GM19328 (cell line): Measurements from ENCODE around the gene EXOC6.

Experiments used
- ATAC-seq: cut with Tn5 transposase; IDR thresholded peaks from one replicate; pipeline ENCODE4 v1.9.1; 2021; ENCODE audit warnings: mild to moderate bottlenecking, moderate library complexity; ENCODE audit not compliant: unreplicated experiment

The EXOC6 gene

DNA sequence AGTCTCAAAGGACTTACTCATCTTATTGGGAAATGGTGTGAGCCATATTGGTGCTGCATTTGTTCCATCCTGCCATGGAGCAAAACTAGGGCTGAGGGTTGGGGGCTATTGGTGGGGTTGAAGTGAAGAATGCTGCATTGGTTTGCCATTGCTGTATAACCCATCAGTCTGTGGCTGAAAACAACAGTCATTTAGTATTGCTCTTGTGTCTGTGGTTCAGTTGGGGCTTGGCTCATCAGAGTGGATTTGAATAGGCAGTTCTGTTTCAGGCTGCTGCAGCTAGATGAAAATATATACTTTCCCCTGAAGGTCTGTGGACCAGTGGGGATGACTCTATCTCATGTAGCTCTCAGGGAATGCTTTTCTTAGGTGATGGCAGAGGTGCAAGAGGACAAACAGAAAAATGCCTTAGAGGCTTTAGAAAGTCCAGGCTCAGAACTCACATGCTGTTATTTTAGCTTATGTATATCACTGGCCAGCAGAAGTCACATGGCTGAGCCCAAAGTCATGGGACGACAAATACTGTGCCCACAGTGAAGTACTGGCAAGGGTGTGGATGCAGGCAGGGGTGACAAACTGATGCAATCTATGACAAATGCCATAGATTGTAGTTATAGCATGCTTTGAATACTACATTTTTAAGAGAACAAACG is 15.2 kb upstream of the EXOC6 start:
- ATAC-seq = no peak

DNA sequence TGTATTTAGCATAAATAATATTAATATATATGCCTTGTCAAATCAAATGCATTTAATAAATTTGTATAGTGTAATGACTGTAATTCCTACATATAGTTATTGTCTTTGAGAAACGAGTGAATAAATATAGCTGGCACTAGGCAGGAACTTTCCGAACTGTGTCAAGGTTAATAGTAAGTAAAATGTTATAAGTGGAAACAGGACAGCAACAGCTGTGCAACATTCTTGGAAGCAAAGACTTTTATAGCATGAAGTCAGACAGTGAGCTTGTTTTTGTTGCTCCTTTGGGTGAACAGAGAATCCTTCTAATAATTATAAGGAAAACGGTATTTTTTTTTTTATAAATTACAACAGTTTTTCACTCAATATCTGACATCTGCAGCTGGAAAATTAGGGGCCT is 14.0 kb upstream of the EXOC6 start:
- ATAC-seq = no peak

DNA sequence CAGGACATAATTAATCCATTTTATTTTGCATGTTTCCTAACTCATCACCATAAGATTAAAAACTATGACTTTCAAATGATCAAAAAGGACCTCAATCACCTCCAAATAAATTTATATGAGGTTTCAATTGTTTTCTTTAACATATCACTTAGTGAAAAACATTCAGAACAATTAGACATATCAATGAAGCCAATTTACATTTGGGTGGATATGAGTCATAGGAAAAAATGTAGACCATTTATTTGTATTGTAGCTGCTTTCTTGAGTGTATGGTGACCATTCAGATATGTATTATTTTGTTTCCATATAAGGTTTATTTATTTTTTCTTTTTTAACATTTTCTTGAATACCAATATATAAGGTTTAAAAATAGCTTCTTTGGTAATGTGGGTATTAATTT is 13.3 kb upstream of the EXOC6 start:
- ATAC-seq = no peak

DNA sequence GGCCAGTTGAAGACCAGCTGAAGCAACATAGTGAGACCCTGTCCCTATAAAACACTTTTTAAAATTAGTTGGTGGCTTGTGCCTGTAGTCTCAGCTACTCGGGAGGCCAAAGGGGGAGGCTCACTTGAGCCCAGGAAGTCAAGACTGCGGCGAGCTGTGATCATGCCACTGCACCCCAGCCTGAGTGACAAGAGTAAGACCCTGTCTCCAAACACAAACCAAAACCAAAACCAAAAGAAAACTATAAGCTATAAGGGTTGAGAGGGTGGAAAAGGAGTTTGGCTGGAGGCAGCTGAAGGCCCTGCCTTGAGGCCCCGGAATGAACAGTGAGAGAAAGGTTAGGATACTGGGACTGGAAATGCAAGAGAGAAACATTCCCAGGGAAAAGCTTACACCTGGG is 10.9 kb upstream of the EXOC6 start:
- ATAC-seq = no peak

DNA sequence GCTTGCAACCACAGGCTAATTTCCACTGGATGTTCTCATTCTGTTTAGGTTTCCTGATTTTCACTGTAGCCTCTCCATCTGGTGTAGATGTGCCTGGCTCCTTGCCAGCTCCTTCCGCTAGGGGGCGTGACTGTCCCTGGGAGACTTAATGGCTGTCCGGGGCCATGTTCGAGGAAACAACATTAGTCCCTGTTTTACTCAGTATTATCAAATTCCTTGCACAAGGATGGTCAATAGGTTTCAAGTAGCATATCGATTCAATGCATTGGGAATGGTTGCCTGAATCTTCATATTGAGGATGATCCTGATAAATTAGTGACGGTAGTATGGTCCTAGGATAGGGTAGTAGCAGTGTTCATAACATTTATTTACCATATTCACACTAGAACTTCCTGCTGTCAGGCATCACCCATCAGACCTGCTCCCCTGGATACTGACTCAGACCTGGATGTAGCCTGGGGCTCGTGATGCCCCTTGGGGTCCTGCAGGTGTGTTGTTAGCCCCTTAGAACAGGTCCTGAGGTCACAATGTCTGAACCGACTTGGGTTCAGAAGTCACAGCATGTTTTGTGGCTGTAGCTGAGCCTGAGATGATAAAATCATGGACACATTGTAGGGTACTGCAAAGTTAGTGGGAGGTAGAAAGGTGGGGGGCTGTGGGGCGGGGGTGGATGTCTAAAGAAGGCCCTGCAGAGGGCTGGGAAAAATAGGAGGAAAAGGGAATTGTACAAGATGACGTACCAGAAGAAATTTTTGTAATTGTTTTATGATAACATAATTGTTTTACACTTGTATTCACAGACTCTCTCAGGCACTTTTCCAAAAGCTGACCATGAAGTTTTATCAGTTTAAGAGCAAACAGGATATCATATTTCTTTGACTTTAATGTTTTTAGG is 8.9 kb upstream of the EXOC6 start:
- no peak for ATAC-seq

DNA sequence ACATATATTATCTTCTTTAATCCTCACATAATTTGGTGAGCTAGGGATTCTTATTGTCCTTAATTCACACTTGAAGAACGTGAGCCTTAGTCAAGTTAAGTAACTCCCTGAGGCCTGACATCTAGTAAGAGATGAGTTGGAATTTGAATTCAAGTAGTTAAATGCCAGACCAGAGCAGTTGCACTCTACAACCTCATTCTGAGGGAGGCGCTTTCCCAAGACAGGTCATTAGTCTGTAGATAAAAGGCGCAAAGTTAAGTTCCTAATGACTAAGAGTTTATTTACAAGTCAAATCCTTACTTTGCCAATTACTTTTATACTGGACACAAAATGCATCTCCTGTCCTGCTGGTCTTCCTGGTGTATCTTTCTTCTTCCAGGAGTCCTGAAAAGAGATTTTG is 3.6 kb upstream of the EXOC6 start:
- no peak for ATAC-seq

DNA sequence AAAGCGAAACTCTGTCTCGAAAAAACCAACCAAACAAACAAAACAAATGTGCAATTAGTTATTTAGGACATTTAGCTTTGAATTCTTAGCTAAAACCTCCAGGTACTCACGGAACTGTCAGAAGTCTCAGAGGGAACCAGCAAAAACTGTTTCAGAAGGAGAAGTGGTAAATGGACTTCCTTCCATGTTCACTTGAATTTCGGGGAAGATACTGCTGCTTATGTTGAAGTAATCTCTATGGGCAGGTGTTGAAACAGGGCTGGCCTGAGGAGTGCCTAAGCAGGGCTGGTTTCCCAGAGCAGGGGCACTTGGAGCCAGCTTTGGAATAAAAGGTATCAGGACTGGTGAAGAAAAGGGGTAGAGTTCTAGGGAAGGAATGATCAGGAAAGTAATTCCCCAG is 2.4 kb upstream of the EXOC6 start:
- ATAC-seq = no peak

DNA sequence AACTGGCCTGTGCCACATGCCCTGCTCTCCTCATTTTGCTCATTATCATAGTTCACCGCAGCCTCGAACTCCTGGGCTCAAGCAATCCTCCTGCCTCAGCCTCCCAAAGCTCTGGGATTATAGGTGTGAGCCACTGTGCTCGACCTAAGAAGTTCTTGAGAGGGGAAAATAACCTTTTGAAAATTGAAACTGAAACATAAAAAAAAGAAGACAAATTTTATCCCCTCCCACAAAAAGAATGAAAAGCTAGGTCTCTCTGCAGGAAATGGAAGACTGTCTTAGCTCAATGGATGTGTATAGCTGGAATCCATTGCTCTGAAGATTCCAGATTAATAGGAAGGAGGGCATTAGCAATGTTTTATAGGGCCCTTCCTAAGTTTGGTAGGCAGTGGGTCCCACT is 2.0 kb upstream of the EXOC6 start:
- ATAC-seq = no peak

DNA sequence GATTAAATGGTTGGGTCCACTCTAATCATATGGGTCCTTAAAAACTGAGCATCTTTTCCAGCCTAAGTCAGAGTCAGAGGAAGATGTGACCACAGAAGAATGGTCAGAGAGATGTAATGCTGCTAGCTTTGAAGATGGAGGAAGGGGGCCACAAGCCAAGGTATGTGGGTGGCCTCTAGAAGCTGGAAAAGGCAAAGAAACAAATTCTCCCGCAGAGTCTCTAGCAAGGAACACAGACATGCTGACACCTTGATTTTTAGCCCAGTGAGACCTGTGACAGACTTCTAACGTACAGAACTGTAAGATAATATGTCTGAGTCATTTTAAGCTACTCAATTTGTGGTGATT is 1.5 kb upstream of the EXOC6 start:
- ATAC-seq = no peak

DNA sequence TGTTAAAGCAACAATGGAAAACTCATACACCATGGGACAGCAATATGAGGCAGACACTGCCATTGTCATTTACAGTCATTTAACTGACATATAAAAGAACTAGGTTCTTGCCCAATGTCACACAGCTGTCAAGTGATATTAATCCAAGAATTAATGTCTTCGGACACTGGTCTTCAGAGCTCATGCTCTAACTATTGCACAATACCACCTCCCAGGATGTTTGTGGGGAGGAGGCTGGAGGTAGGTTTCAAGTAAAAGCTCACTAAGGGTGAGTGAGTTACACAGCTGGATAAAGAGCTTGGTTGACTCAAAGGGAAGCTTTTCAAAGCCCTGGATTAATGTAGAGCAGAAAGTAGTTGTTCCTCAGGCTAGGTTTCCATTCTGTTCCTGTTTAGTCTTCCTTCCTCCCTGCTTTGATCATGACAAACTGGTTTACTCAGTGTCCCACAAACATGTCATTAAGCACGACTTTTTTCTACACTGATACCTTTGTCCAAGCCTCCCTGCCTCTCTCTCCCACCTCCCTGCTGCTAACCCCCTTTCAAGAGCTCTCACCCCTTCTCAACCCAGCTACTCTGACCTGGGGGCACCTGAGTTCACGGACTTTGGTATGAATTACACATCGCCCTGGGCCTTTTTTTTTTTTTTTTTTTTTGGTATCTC is 987 bp upstream of the EXOC6 start:
- ATAC-seq = no peak

DNA sequence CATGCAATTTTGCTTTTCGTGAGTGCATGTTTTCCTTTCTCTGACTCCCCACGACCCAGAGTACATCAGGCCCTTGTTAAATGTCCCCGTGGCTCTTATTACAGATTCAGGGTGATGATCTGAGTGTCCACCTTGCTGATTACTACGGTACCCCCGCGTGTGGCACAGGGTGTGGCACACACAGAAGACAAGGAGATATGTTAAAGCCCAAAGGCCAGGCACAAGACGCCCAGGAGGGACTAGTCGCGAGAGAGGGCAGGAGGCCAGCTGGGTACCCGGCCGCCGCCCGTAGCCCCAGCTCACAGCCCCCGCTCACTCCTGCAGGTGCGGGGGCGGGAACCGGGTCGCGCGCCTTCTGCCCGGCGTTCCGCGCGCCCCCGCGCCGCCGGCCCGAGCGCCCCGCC is 281 bp upstream of the EXOC6 start:
- no peak for ATAC-seq

DNA sequence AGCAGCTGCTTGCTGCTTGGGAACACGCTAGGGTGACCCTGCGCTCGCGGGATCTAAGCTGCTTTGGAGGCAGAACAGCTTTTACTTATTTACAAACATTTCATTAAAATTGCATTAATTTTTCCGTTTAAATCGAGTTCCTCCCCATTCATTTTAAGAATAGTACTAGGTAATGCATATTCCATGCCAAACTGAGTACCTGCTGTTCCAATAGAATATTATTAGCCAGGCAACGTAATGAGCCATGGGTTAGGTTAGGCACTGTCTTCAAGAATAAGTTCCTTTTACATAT is 860 bp downstream of the EXOC6 start:
- ATAC-seq = no peak

DNA sequence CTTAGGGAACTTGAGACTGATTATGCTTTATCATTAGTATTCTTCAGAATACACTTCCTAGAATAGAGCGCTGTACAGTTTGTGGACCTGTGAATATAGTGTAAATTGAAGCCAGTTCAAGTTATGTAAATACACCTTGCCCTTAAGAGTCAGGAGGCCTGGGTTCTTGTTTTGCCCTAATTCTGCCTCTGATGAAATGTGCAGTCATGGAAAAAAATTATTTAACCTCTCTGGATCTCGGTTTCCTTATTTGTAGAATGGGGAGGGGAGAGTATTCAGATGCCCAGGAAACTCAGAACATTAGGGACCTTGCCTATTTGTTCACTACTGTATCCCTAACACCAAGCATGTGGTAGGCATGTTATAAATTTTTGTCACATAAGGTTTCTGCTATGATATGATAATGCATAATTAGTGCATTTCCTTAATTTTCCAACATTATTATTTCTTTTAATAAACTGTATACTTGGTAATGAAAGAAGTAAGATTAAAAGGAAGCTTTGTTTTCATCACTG is 1.3 kb downstream of the EXOC6 start:
- ATAC-seq = no peak

DNA sequence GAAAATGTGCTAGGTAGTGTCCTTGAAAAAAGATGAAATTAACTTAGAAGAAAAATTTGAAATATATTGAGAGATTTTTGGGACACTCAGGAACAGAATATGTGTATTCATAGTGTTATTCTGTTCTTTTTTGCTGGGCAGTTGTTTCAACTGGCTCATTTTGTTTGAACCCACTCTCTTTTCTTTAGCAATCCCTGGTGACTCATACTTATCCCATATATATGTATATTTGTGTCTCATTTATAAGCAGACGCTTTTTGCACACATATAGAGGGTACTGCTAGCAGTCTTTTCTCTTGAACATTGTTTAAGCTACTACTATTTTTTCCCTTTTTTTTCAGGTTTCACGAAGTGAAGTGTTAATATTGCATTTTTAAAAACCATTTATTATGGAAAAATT is 1.9 kb downstream of the EXOC6 start:
- no peak for ATAC-seq

DNA sequence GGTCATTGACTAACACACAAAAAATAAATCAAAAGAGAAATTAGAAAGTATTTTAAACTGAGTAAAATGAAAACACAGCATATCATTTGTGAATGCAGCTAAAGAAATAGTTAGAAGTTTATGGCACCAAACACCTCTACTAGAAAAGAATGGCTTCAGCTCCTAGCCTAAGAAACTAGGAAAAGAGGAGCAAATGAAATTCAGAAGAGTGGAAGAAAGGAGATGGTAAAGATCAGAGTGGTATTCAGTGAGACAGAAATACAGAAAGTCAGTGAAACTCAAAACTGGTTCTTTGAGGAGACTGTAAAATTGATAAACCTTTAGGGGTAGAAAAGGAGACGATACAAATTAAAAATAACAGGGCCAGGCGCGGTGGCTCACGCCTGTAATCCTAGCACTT is 2.7 kb downstream of the EXOC6 start:
- ATAC-seq = no peak

DNA sequence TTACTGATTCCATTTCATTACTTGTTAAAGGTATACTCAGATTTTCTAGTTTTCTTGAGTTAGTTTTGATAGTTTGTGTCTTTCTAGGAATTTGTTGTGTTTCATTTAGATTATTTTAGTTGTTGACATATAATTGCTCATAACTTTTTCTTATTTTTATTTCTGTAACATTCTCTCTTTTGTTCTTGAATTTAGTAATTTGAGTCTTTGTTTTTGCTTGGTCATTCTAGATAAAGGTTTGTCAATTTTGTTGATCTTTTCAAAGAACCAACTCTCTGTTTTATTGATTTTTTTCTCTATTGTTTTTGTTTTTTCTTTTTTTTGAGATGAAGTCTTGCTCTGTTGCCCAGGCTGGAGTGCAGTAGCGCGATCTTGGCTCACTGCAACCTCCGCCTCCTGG is 7.2 kb downstream of the EXOC6 start:
- ATAC-seq = no peak

DNA sequence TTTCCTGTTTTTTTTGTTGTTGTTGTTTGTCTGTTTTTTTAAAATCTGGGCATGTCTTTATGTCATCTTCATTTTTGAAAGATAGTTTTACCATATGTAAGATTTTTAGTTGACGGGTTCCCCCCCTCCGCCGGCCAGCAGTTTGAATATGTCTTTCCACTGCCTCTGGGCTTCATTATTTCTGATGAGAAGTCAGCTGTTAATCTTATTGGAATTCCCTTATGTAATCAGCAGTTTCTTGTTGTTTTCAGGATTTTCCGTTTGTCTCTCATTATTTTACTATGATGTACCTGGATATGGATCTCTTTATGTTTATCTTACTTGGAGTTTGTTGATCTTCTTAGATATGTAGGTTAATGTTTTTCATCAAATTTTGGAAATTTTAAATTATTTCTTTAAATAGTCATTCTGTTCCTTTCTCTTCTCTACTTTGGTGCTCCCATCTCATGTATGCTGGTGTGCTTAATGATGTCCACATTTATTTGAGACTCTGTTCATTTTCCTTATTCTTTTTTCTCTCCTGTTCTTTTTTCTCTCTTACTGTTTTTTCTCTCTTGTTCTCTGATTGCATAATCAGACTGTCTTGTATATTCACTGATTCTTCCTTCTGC is 9.7 kb downstream of the EXOC6 start:
- no peak for ATAC-seq

DNA sequence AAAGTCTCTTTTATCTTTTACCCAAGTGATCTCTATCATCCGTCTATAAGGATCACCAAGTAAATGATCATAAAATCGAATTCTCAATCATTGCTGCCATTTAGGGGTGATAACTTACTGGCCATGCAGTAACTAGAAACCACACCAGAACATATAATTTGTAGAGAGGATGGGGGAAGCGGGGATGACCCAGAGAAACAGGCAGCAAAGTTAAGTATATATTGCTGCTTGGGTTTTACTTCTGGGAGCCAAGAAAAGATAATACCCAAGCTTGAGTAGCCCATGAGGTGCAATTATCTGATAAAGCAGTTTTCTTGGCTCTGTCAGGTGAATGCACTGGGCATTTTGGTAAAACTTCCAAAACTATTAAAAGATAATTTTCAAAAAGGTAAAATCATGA is 18.9 kb downstream of the EXOC6 start:
- ATAC-seq = no peak

DNA sequence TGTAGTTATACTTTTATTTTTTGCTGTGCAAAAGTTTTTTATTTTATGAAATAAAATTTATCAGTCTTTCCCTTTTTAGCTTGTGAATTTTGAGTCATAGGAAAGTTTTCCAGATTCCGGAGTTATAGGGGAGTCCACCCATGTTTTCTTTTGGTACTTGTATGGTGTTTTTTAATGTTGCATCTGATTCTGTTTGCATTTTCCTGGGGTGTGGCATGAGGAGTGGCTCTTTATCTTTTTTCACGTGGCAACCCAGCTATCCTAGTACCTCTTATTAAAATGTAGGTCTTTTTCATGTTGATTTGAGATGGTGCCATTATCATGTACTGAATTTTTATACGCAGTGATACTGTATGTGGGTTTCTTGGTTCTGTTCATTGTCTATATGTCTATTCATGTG is 19.7 kb downstream of the EXOC6 start:
- no peak for ATAC-seq

DNA sequence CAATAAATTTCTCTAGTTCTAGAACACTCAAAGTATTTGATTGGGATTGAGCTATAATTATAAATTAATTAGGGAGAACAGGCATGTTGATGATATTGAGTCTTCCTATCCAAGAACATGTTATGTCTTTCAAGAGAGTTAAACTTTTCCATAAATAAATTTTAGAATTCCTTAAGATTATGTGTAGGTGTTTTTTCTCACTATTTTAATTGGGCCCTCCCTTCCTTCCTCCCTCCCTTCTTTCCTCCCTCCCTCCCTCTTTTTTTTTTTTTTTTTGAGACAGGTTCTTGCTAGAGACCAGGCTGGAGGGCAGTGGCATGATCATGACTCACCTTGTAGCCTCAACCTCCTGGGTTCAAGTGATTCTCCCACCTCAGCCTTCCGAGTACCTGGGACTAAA is 20.2 kb downstream of the EXOC6 start:
- no peak for ATAC-seq

DNA sequence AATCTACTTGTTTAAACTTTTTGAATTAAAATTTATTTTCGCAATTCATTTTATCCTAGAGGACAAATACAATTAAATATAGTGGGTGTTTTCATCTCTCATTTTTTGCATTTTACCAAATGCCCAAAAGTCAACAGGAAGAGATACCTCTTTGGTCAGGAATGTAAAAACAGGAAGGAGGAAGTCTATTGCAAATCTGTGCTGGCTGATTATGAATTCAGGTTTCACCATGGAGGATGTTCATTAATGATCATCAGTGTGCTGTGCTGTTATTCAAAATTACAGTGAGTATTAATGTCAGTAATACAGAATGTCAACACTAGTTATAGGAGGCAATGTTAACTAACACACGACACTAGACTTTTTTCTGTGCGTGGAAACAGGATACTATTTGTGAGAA is 24.7 kb downstream of the EXOC6 start:
- no peak for ATAC-seq

DNA sequence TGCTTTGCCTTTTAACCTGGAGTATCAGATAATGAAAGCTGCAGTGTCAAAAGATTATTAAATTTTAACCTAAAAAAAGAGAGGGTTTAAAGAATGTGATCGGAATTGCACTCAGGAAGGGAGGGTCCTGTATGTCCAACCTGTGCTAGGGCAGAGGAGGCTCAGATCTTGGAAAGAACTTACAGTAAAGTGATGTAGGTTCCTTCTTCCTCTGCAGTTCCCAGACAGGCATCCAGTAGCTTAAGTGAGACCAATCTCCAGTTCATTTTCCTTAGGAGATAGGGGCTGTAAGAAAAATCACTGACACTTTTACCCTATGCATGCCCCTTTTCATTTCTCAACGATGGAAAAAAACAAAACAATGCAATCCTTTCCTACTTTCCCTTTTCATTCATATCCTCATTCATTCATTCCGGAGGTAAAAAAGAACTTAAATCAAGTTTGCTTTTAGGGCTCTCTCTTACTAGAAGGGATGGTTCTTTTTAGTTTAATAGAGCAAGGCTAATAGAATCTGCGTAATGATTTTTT is 28.3 kb downstream of the EXOC6 start:
- ATAC-seq = no peak
